Activated naive CD4-positive, alpha-beta T cell treated with Interleukin-2 at 50 U/mL for 16 hours (primary cell): ENCODE measurements around the gene DCAF11.

Experiments used
- DNase-seq: peaks from one replicate; pipeline ENCODE4 v3.0.0-alpha.2; 2020

The DCAF11 gene

GRCh38 chr14:24122898-24123297, 8.3 kb downstream of the DCAF11 start:
- DNase-seq = no peak

DNA sequence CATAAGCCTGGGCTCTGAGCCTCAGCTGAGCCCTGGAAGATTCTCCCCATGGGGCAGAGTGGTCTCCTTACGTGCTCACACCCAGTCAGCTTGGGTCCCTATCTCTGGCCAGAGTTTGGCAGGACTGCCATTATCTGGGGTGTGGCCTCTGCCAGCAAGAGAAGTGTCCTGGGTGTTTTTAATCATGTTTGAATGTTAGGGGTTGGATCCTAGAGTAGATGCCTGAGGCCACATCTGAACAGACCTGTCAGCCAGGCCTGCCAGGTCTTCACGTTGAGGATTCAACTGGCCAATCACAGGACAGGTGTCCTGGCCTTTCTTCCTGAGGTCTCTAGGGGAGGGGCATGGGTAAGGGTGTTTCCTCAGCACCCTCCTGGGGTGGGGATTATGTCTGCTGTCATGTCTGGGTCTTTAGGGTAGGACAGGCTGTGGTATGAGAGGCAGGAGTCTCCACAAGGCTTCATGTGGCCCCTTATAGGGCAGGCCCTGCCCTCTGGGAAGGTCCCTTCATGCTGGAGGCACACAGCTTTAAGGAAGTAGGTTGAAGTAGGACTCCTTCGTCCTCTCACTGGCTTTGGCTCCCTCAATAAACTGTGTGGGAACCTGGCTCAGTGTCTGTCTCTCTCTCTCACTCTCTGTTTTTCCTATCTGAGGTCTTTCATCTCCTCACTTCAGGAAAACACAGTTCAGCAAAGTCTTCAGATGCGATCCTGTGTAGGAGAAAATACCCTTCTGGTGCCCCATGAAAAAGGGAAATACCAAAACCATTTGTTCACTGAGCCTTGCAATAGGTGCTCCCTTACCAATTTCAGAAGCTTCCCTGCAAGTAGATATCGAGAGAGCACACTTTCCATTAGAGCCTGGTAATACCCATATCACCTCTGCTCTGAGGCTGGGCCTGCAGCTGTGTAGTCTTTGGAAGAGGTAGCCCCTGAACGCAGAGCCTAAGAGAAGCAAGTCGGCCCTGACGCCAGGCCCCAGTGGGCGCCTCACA, 9.1 kb downstream of the DCAF11 start:
- DNase-seq = no peak

GRCh38 chr14:24126939-24127338, 12.4 kb downstream of the DCAF11 start:
- DNase-seq = no peak

DNA sequence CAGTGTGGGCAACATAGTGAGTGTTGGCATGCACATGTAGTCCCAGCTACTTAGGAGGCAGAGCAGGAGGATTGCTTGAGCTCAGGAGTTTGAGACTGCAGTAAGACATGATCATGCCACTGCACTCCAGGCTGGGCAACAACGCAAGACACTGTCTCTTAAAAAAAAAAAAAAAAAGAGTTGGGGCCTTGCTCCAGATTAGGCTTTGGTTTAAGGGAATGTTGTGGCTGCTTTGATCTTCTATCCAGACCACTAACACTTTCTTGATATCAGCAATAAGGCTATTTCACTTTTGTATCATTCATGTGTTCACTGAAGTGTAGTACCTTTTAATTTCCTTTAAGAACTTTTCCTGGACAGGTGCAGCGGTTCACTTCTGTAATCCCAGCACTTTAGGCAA, 13.1 kb downstream of the DCAF11 start:
- DNase-seq = no peak

DNA sequence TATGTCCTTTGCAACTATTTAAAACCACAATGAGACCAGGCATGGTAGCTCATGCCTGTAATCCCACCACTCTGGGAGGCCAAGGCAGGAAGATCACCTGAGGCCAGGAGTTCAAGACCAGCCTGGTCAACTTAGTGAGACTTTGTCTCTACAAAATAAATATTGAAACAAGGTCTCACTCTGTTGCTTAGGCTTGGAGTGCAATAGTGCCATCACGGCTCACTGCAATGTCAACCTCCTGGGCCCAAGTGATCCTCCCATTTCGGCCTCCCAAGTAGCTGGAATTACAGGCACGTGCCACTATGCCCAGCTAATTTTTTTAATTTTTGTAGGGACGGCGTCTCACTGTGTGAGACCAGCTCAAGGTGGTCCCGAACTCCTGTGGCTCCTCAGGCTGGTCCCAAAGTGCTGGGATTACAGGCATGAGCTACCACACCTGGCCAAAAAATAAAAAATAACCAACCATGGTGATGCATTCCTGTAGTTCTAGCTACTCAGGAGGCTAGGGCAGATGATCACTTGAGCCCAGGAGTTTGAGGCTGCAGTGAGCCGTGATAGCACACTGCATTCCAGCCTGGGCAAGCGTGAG, 14.9 kb downstream of the DCAF11 start:
- DNase-seq = no peak

GRCh38 chr14:24130380-24130716, 15.8 kb downstream of the DCAF11 start, which contains the start of gene FITM1:
Gene FITM1 (plus strand): TSS chr14:24130659. CDS start chr14:24131564, 905 bp downstream.
- no peak for DNase-seq

GRCh38 chr14:24130717-24131548, 16.4 kb downstream of the DCAF11 start:
- no peak for DNase-seq

DNA sequence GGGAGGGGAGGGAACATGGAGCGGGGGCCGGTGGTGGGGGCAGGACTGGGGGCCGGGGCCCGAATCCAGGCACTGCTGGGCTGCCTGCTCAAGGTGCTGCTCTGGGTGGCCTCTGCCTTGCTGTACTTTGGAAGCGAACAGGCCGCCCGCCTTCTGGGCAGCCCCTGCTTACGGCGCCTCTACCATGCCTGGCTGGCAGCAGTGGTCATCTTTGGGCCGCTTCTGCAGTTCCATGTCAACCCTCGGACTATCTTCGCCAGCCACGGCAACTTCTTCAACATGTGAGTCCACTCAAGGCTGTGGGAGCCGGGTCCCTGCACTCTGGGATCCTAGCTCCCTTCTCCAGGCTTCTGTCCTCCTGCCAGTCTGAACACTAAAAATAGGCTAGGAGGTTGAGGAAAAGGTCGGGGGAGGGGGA, 17.0 kb downstream of the DCAF11 start:
- no peak for DNase-seq

- peak; percentile 20 for DNase-seq
These were observed 17.6 kb downstream of the DCAF11 start for GRCh38 chr14:24132061-24132685.

DNA sequence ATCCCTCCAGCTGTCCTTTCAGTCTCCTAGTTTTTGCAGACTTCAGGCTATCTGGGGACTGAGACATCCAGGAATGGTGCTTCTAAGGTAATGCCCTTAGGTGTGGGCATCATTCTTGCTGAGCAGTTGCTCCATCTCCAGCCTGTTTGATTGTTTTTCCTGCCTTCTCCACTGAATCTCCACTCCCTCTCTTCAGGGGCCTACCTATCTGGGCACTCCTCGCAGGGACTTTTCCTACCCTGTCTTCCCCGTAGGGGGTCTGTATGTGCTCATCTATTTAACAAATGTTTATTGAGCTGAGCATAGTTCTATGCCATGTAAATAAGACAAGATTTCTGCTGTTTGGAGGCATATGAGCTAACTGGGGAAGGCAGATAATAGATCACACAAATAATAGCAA, 18.4 kb downstream of the DCAF11 start:
- no peak for DNase-seq

- DNase-seq = no peak
These were observed 19.2 kb downstream of the DCAF11 start for GRCh38 chr14:24133735-24134134.

DNA sequence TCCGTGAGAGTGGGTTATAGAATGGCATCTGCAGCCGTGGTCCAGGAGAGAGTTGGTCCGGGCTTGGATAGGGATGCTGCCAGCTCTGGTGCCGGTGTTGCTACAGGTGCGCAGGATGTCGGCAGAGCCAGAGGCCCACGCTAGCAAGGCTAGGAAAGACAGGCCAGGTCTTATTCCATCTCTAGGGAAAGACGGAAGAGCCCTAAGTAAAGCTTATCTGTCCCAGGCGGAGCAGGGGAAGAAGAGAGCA, 20.9 kb downstream of the DCAF11 start:
- no peak for DNase-seq

DNA sequence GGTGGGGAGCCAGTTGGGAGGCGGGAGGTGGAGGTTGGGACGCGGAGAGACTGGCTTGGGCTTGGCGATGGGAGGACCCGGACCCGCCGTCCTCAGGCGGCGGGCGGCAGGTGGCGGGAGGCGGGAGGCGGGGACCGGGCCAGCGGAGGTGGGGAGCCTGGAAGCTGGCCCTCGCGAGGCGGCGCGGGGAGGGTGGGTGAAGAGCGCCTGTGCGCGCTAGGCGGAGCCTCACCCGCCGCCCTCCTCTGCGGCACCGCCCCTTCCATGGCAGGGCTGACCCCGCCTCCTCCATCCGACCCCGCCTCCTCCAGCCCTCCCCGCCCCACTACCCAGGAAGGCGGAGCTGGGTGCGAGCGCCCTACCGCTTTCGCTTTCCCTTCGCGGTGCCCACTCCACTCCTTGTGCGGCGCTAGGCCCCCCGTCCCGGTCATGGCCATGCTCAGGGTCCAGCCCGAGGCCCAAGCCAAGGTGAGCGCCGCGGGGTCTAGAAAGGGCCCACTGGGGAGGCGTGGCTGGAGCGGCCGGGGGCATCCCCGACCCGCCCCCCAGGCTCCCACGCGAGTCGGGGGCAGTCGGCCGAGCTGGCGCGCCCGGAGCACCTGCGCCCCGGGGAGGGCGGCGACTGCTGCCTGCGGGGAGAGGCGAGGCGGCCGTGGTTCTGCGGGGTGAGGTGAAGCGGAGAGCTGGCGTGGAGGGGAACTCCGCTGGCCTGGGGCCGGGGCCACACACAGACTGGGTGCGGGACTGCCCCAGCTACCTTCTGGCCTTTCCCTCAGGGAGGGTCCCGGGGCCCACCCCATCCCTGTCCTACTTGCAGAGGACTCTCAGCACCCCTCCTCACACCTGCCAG, 21.5 kb downstream of the DCAF11 start, which contains the start of gene PSME1:
Gene PSME1 (plus strand): TSS at position 361 of the 850 bp plus-strand sequence. CDS start 69 bp downstream, at position 430.
- DNase-seq = peak; percentile 93

DNA sequence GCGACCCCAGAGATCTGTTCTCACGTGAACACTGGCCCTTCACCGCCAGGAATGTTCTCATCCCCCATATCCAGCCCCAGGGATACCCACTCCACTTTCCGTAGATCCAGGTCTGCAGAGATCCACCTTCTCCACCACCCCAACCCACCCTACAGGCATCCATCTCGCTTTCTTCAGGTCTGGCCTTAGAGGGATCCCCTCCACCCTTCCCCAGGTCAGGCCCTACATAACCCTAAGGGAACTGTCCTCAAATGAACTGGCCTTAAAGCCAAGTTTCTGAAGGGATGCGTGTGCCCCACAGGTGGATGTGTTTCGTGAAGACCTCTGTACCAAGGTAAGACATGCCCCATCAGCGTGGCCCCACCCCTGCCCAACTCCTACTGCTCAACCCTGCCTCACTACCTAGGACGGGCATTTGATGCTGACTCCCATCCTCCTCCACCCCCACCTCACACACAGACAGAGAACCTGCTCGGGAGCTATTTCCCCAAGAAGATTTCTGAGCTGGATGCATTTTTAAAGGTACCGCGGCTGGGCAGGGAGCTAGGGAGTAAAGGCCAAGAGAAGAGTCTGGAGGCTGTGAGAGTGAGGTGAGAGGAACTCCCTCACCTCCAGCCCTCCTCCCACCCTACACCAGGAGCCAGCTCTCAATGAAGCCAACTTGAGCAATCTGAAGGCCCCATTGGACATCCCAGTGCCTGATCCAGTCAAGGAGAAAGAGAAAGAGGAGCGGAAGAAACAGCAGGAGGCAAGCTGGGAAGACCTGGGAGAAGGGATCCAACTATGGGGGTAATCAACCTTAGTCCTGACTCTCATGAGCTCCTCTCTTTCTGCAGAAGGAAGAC, 22.3 kb downstream of the DCAF11 start:
- peak; percentile 22 for DNase-seq

DNA sequence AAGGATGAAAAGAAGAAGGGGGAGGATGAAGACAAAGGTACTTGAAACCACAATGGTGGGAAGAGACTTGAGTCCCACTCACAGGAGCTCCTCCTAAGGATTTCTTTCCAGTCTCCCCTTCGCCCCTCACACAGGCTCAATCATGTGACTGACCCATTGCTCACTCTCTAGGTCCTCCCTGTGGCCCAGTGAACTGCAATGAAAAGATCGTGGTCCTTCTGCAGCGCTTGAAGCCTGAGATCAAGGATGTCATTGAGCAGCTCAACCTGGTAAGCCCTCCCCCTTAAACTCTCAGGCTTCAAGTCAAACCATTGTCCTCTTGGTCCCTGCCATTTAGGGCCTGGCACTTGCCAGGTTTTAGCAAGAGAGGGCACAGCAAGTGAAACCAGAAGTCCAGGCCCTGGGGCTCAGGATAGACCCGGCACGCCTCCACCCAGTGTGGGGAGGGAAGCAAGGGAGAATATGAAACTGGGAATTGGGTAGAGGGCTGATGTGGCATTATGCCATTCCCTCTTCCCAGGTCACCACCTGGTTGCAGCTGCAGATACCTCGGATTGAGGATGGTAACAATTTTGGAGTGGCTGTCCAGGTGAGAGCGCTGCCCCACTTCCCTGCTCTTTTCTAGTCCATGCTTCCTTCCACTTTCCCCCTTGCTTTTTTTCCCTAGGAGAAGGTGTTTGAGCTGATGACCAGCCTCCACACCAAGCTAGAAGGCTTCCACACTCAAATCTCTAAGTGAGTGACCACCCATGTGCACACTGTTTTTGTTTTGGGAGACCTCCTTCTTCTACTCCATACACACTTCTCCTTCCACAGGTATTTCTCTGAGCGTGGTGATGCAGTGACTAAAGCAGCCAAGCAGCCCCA, 23.2 kb downstream of the DCAF11 start:
- no peak for DNase-seq

- no peak for DNase-seq
These were observed 24.1 kb downstream of the DCAF11 start for GRCh38 chr14:24138396-24139271.

DNA sequence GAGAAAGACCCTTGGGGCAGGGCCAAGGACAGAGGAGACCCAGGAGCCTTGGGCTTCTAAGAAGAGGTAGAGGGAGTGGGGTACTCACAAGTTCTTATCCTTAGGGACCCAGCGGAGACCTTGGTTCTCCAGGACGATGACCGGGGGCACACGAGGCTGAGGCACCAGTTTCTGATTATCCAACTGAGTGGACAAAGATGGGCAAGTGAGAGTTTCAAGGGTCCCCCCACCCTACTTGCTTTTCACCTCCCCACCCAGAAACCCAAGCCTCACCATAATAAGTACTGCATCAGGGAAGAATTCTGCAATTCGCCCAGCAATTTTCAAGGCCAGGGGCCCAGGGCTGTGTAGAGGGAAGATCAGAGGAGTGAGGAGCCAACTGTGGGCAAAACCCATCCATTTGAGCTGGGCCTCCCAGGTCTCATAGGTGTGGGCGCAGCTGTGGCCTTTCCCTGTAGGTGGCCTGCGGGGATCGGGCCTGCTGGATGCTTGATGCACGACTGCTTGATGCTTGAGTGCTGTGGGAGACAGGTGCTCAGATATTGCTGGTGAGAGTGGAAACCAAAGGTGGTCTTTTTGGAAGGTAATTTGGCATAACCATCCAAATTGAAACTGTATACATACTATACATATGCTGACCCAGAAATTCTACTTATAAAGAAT, 24.8 kb downstream of the DCAF11 start:
- peak; percentile 32 for DNase-seq

- DNase-seq = peak; percentile 100
These were observed 26.7 kb downstream of the DCAF11 start, which contains the start of gene EMC9 for GRCh38 chr14:24141097-24141880. Gene EMC9 (minus strand): TSS chr14:24141591. CDS start chr14:24141304, 287 bp downstream.
